ENCODE results near the gene LIMS4. TPM values are rescaled to one million over a fixed set of nuclear protein-coding genes. Genes with fewer than 3 reads are reported as not detected.
"Not testable (repeated sequence)": the region's sequence is repeated elsewhere in the genome, so short reads cannot be mapped to it uniquely, and the experiment has no call there.

LIMS4 gene
- total RNA-seq, result 27.2 and 37.7 TPM in 2 replicates

DNA sequence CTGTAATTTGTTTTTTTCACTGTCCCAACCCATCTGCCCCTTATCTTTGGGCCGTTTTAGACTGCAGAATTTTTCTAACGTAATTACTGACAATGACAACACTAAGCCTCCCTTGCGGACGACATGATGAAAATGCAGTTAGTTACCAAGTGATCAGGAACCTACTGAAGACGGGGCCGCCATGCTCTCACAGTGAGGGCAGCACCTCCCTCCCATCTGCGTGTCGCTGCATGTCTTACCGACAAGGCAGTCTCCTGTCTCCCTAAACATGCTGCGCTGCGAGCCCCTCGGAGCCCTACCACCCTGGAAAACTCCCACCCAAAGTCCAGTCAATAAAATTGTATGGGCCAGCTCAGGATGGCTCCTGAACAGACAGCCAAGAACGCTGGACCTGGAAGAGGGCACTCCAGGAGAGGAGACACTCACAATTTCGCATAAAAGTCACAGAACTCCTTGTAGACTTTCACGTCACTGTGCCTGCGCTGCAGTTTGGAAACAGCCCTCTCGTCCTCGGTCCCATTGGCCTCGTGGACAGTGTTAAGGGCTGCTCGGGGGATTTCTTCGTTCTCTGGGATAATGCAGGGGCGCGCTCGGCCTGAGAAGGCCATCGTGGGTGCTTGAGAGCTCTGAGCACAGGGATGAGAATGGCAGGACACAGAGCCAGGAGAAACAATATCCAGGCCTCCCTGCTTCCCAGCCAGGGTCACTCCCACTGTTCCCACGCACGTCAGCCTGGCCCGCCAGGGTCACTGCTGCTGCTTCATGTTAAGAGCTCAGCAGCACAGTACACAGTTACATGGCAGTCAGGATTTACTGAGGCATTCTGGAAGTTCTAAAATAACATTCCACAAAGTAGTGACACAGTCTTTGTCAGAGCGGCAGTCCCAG lies at the start of gene LIMS4:
LIMS4 (minus strand) TSS at position 646 of the 888 bp plus-strand sequence; CDS start at position 608, 38 bp downstream.
- not testable (repeated sequence) for H3K4me3 ChIP-seq (ENCODE audit: low read depth, low read length)

DNA sequence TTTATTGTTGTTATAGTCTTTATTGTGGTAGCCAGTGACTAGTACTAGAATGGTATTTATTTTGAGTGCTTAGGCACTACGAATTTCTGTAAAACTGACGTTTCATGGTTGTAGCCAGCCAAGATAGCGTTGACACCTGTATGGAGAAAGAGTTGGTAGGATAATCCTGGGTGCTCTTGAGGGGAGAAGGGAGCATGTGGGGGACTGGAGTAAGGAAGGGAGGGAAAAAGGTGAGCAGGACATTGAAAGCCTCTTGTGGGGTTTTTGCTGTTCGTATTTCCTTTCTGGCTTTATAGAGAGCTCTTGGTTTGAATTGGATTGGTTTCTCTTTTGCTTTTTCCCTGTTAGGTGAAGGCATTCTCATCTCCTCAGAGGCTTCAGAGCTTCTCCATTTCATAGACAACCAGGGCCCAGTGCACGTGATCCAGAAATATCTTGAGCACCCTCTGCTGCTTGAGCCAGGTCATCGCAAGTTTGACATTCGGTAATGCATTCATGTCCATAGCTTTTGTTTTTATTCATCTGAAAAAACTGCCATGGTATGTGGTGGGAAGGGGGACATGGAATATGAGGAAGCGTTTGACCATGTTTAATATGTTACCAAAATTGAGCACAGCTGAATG lies 27.2 kb upstream of the LIMS4 start:
- DNase-seq (ENCODE audit: low read depth); H3K4me3 ChIP-seq (ENCODE audit: low read depth, low read length): not testable (repeated sequence)

More for the DNA sequence above, at the start of gene LIMS4:
- DNase-seq (ENCODE audit: low read depth), result not testable (repeated sequence)

GRCh38 chr2:110496027-110496426 lies 23.4 kb upstream of the LIMS4 start:
- DNase-seq (ENCODE audit: low read depth); H3K4me3 ChIP-seq (ENCODE audit: low read depth, low read length): not testable (repeated sequence)

DNA sequence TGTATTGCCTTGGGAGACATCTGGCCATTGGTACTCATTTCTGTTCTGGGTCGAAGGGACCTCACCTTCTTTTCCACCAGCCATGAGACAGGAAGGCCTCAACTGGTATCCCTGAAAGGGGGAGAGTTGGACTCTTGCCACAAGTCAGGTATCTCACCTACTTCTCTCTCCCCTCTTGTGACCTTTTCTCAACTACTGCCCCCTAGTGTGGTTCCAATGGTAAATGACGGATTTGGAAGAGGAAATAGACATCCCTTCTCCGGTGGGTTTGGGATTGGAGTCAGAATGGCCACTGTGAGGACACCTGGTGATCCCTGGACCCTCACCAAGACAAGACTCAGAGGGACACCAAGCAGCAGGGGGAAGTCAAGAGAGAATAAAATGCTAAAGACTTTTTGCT lies 21.9 kb upstream of the LIMS4 start:
- not testable (repeated sequence) for DNase-seq (ENCODE audit: low read depth); H3K4me3 ChIP-seq (ENCODE audit: low read depth, low read length)

- DNase-seq (ENCODE audit: low read depth); H3K4me3 ChIP-seq (ENCODE audit: low read depth, low read length): not testable (repeated sequence)
Observed at GRCh38 chr2:110488991-110489390, 16.4 kb upstream of the LIMS4 start.

DNA sequence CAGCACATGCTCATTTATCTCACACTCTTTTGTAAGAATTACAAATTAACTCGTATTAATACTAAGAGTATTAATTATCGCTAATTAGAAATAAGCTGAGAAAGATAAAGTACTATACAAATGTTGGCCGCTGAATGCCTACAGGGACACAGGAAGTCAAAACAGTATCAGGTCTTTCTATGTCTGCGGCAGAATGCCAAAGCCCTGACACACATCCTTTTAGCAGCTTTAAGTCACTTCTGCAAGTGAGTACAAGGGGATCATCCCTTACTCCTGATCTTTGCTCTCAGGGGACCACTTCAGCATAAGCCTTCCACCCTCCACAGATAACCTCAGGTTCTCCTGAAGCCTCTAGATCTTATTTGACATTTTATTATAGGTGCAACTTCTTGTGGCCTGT lies 10.1 kb upstream of the LIMS4 start:
- not testable (repeated sequence) for DNase-seq (ENCODE audit: low read depth); H3K4me3 ChIP-seq (ENCODE audit: low read depth, low read length)

GRCh38 chr2:110481200-110481599 lies 8.6 kb upstream of the LIMS4 start:
- not testable (repeated sequence) for DNase-seq (ENCODE audit: low read depth)

GRCh38 chr2:110480084-110480483 lies 7.5 kb upstream of the LIMS4 start:
- not testable (repeated sequence) for H3K4me3 ChIP-seq (ENCODE audit: low read depth, low read length); DNase-seq (ENCODE audit: low read depth)

More at GRCh38 chr2:110481200-110481599, 8.6 kb upstream of the LIMS4 start:
- not testable (repeated sequence) for H3K4me3 ChIP-seq (ENCODE audit: low read depth, low read length)

- DNase-seq (ENCODE audit: low read depth); H3K4me3 ChIP-seq (ENCODE audit: low read depth, low read length): not testable (repeated sequence)
Observed at GRCh38 chr2:110477370-110477769, 4.8 kb upstream of the LIMS4 start.

- not testable (repeated sequence) for DNase-seq (ENCODE audit: low read depth); H3K4me3 ChIP-seq (ENCODE audit: low read depth, low read length)
Observed at GRCh38 chr2:110476952-110477351, 4.3 kb upstream of the LIMS4 start.

DNA sequence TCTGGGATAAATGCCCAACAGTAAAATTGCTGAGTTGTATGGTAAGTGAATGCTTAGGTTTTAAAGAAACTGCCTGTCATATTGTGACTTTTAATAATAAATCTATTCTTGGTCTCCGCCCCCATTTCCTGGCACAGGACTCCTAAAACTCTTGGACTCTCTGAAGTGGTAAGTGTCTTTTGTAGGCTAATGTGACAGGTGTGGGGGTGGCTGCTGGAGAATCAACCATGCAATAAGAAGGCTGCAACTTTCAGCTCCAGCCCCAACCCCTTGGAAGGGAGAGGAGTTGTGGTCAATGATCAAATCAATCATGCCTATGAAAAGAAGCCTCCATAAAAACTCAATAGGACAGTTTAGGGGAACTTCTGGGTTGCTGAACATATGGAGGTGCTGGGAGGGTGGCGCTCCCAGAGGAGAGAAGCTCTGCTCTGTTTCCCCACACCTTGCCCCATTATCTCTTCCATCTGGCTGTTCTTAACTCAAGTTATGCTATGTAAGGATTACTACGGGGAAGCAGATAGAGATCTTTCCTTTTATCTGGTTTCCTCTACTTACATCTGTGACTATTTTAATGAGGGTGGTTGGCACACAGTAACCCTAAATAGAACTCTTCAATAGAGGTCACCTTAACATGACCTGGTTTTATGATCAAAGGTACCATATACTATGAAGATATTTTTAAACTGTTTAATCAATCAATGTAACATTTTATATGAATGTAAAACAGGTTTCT lies 3.2 kb upstream of the LIMS4 start:
- not testable (repeated sequence) for H3K4me3 ChIP-seq (ENCODE audit: low read depth, low read length); DNase-seq (ENCODE audit: low read depth)

DNA sequence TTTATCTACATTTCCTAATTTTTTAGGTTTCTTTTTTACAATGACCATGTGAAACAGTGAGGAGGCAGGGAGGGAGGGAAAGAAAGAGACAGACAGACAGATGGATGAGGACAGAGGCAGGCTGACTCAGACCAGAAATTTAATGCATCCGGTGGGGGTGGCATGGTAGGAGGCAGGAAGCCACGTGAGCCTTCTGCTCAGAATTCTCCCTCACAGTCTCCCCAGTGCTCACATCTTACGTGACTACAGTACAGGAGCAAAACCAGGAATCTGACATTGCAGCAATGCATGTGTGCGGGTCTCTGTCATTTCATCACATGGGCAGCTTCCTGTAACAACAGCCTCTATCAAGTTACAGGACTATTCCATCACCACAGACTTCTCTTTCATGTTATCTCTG lies 2.3 kb upstream of the LIMS4 start:
- not testable (repeated sequence) for DNase-seq (ENCODE audit: low read depth); H3K4me3 ChIP-seq (ENCODE audit: low read depth, low read length)

GRCh38 chr2:110473059-110473358 lies 393 bp upstream of the LIMS4 start:
- DNase-seq (ENCODE audit: low read depth); H3K4me3 ChIP-seq (ENCODE audit: low read depth, low read length): not testable (repeated sequence)

DNA sequence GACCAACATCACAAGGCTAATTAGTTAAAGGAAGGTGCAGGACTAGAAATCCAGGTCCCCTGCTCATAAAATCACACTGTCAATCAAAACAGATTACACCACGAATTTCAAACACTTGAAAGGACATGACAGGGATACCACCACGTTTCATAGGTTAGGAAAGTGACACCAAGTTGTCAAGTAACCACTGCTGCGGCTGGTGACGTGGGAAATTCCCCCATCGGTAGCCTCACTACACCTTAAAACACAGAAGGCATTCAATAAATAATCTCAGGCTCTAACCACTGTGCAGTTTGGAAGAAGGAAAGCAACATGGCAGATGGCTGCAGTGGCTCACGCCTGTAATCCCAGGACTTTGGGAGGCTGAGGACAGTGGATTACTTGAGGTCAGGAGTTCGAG lies 3.7 kb downstream of the LIMS4 start:
- H3K4me3 ChIP-seq (ENCODE audit: low read depth, low read length); DNase-seq (ENCODE audit: low read depth): not testable (repeated sequence)

GRCh38 chr2:110465312-110465711 lies 7.3 kb downstream of the LIMS4 start:
- not testable (repeated sequence) for H3K4me3 ChIP-seq (ENCODE audit: low read depth, low read length); DNase-seq (ENCODE audit: low read depth)

GRCh38 chr2:110462458-110462857 lies 10.2 kb downstream of the LIMS4 start:
- H3K4me3 ChIP-seq (ENCODE audit: low read depth, low read length); DNase-seq (ENCODE audit: low read depth): not testable (repeated sequence)

DNA sequence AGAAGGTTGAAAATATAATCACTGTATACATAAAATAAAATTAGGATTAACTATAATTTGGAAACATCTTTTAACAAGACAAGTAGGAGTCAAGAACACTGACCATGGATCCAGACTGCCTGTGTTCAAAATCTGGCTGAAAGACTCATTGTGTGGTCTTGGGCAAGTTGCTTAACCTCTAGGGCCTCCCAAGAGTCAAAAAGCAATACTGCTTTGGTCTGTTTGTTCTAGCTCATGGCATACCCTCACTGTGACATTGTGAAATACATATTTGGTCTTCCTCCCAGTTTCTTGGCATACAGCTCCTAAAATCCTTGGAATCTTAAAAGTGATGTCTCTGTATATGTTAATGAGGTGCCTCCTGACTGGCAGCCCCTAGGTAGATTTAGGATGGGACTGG lies 12.3 kb downstream of the LIMS4 start:
- H3K4me3 ChIP-seq (ENCODE audit: low read depth, low read length); DNase-seq (ENCODE audit: low read depth): not testable (repeated sequence)

DNA sequence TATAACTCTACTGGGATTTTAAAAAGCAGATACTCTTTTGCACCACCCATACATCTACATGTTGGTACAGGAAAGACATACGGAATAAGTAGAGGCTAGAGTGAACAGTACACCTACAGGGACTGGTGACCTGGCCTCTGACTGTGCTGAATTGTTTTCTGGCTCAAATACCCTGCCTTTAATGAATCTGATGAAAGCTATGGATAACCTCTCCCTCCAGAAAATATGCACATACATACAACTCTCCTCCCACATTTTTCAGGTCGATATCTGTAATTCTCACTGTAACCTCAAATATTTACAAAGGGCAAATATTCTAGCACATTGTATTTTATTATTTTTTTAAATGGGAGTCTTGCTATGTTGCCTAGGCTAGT lies 15.4 kb downstream of the LIMS4 start:
- H3K4me3 ChIP-seq (ENCODE audit: low read depth, low read length); DNase-seq (ENCODE audit: low read depth): not testable (repeated sequence)

Measured in fibroblast of villous mesenchyme (primary cell).